B cell (primary cell): Measurements from ENCODE around the gene SMAD7. TPM values are rescaled to one million over a fixed set of nuclear protein-coding genes. Genes with fewer than 3 reads are reported as not detected.

Experiments
- ATAC-seq: fragments of 200-7000 bp; cut with Tn5 transposase; one replicate; pipeline ENCODE4 v1.10.0; 2021; ENCODE audit warnings: low read depth, mild to moderate bottlenecking, moderate number of reproducible peaks, moderate library complexity
- CTCF ChIA-PET: fragments of 350-600 bp; sonication (Branson Sonifier 250); formaldehyde crosslinking; loops from one replicate; lab custom pipeline; 2021; ENCODE audit warnings: antibody characterized with exemption, inconsistent platforms; lab: Charles Lee
- POLR2A ChIA-PET: fragments of 350-600 bp; sonication (Branson Sonifier 250); formaldehyde crosslinking; loops from one replicate; lab custom pipeline; 2021; ENCODE audit warnings: antibody characterized with exemption; lab: Charles Lee
- DNase-seq: peaks from one replicate; pipeline ENCODE4 v3.0.0; 2013
- H2AFZ ChIP-seq: 2 replicates; pipeline ENCODE4 v1.6.1; 2012; ENCODE audit warnings: mild to moderate bottlenecking, low read depth, low read length; ENCODE audit not compliant: insufficient read depth, poor library complexity, severe bottlenecking
- H3K27ac ChIP-seq, 2 donors: 1 replicate in 1 of 2; 2 replicates in 1 of 2; pipeline ENCODE4 v1.5.1; 2012 to 2013; ENCODE audit warnings: low read length in 2 of 2, mild to moderate bottlenecking in 2 of 2, moderate library complexity in 1 of 2
- H3K27me3 ChIP-seq, 4 experiments: fragments of 200-600 bp in 1 of 4; sonication (generic) in 1 of 4; replicated peaks in 1 of 4; 1 replicate in 2 of 4; 2 replicates in 2 of 4; pipeline versions ENCODE4 v1.6.1 to v1.7.0; 2013 to 2016; ENCODE audit warnings: low read length in 3 of 4, mild to moderate bottlenecking in 2 of 4, mixed read lengths in 1 of 4, moderate library complexity in 1 of 4; ENCODE audit not compliant: insufficient read depth in 4 of 4, control insufficient read depth in 3 of 4; ENCODE audit errors: control extremely low read depth in 1 of 4
- H3K36me3 ChIP-seq, 2 experiments: replicated peaks in 1 of 2; 1 replicate in 1 of 2; 2 replicates in 1 of 2; pipeline versions ENCODE4 v1.6.1 to v1.7.1; 2013; ENCODE audit warnings: low read length in 1 of 2; ENCODE audit not compliant: insufficient read depth in 2 of 2, control insufficient read depth in 1 of 2; ENCODE audit errors: control extremely low read depth in 1 of 2, extremely low read depth in 1 of 2
- H3K4me1 ChIP-seq, 2 donors: fragments of 200-600 bp in 1 of 2; sonication (generic) in 1 of 2; 1 replicate in 1 of 2; 2 replicates in 1 of 2; pipeline versions ENCODE4 v1.5.1 to v1.6.1; 2013 to 2017; ENCODE audit warnings: low read length in 2 of 2; ENCODE audit not compliant: control insufficient read depth in 2 of 2, insufficient read depth in 2 of 2
- H3K4me2 ChIP-seq: replicated peaks from 2 replicates; pipeline ENCODE3; 2012; ENCODE audit warnings: mild to moderate bottlenecking, low read depth, low read length; ENCODE audit not compliant: poor library complexity, severe bottlenecking
- H3K4me3 ChIP-seq, 5 experiments: fragments of 200-600 bp in 1 of 5; sonication (generic) in 1 of 5; 1 replicate in 3 of 5; 2 replicates in 2 of 5; pipeline versions ENCODE4 v1.5.1 to v1.7.0; 2011 to 2016; ENCODE audit warnings: low read length in 4 of 5, mild to moderate bottlenecking in 4 of 5, low read depth in 2 of 5, control low read depth in 1 of 5, moderate library complexity in 1 of 5; ENCODE audit not compliant: insufficient read depth in 1 of 5; ENCODE audit errors: control extremely low read depth in 1 of 5, extremely low read depth in 1 of 5
- H3K79me2 ChIP-seq: fragments of 200-600 bp; sonication (generic); one replicate; pipeline ENCODE4 v1.6.0; 2016; ENCODE audit warnings: low read length; ENCODE audit not compliant: control insufficient read depth, insufficient read depth
- H3K9ac ChIP-seq: fragments of 200-600 bp; sonication (generic); 2 replicates; pipeline ENCODE4 v1.6.1; 2017; ENCODE audit warnings: mild to moderate bottlenecking, low read length, moderate library complexity
- H3K9me3 ChIP-seq, 3 donors: one replicate each; pipeline versions ENCODE4 v1.6.1 to v1.7.1; 2013; ENCODE audit warnings: low read length in 2 of 3; ENCODE audit not compliant: control insufficient read depth in 2 of 3, insufficient read depth in 1 of 3; ENCODE audit errors: control extremely low read depth in 1 of 3
- H4K20me1 ChIP-seq: 2 replicates; pipeline ENCODE4 v1.6.0; 2012; ENCODE audit warnings: mild to moderate bottlenecking, low read length; ENCODE audit not compliant: insufficient read depth, control insufficient read depth, poor library complexity, severe bottlenecking
- H3K27ac Mint-ChIP-seq: one replicate; pipeline ENCODE4 v1.8.0; 2021; ENCODE audit warnings: mixed read lengths
- H3K27me3 Mint-ChIP-seq: one replicate; pipeline ENCODE4 v1.8.0; 2021; ENCODE audit warnings: mixed read lengths
- H3K4me1 Mint-ChIP-seq: one replicate; pipeline ENCODE4 v1.8.0; 2021; ENCODE audit warnings: mixed read lengths
- H3K4me3 Mint-ChIP-seq: one replicate; pipeline ENCODE4 v1.8.0; 2021; ENCODE audit warnings: mixed read lengths
- H3K9me3 Mint-ChIP-seq: one replicate; pipeline ENCODE4 v1.8.0; 2022; ENCODE audit warnings: mixed read lengths; ENCODE audit not compliant: insufficient read depth
- EZH2 ChIP-seq: IDR thresholded peaks from 2 replicates; pipeline ENCODE4 v1.6.1; 2012; ENCODE audit warnings: borderline replicate concordance, low read depth, mild to moderate bottlenecking, moderate library complexity, low read length; ENCODE audit not compliant: insufficient read depth, poor library complexity, severe bottlenecking
- WGBS: methylation state at CpG from one replicate; pipeline ENCODE4 v1.1.5; 2013; ENCODE audit warnings: missing lambda C conversion rate; ENCODE audit not compliant: insufficient coverage; 5-methylcytosine and 5-hydroxymethylcytosine counted together
- intact Hi-C: fragments of 100-400 bp; cut with micrococcal nuclease; formaldehyde crosslinking; loops from one replicate; pipeline ENCODE4 v1.10.0; 2022
- polyA plus RNA-seq: library from polyadenylated mRNA; depleted of rRNA; stranded (reverse); fragments of >200 nt; gene quantifications from 2 replicates; pipeline ENCODE4 v1.2.3, GENCODE V29; 2012
- total RNA-seq, 2 donors: library from RNA; stranded (reverse); fragments of 120-200 nt in 1 of 2; gene quantifications; 1 replicate in 1 of 2; 2 replicates in 1 of 2; pipeline versions ENCODE4 v1.2.3 to v1.2.4, GENCODE V29; 2013 to 2022
- TF ChIP-seq, protein P1 (sequence below): fragments of 200-600 bp; IDR thresholded peaks from one replicate; pipeline ENCODE4 v1.8.0; 2022; ENCODE audit warnings: antibody characterized with exemption, mild to moderate bottlenecking

The SMAD7 gene
- total and polyA plus RNA-seq, 2 donors (not counting 1 experiment from before 2014, with no cell fraction given): 10.1 to 20.9 TPM

DNA sequence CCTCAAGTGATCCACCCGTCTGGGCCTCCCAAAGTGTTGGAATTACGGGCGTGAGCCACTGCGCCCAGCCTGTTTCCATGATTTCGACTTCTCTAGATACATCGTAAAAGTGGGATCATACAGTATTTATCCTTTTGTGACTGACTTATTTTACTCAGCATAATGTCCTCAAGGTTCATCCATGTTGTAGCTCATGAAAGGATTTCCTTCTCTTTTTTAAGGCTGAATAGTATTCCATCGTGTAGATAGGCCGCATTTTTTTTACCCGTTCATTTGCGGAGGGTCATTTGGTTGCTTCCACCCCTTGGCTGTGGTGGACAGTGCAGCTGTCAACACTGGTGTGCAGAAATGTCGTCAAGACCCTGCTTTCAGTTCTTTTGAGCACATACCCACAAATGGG is 48.8 kb upstream of the SMAD7 start:
- Histone ChIP-seq H3K9ac (no peak overlapping the region), H3K9me3 (no peaks in the 10 kb centered on the region), H3K79me2 (no peaks in the 10 kb centered on the region), H2AFZ (no peak overlapping the region), H4K20me1 (no peaks in the 10 kb centered on the region), H3K36me3 (no peaks in the 10 kb centered on the region), H3K27ac (no peak overlapping the region), H3K4me3 (no peak overlapping the region), H3K4me2 (no peak overlapping the region), H3K27me3 (no peaks in the 10 kb centered on the region), H3K4me1 (no peaks in the 10 kb centered on the region)
- ChIA-PET POLR2A (no interaction called here), CTCF (no interaction called here)
- no peak for ATAC-seq
- H3K9me3 Mint-ChIP-seq: no peaks in the 10 kb centered on the region
- TF ChIP-seq EZH2: no peak
- TF ChIP-seq, protein P1, sequence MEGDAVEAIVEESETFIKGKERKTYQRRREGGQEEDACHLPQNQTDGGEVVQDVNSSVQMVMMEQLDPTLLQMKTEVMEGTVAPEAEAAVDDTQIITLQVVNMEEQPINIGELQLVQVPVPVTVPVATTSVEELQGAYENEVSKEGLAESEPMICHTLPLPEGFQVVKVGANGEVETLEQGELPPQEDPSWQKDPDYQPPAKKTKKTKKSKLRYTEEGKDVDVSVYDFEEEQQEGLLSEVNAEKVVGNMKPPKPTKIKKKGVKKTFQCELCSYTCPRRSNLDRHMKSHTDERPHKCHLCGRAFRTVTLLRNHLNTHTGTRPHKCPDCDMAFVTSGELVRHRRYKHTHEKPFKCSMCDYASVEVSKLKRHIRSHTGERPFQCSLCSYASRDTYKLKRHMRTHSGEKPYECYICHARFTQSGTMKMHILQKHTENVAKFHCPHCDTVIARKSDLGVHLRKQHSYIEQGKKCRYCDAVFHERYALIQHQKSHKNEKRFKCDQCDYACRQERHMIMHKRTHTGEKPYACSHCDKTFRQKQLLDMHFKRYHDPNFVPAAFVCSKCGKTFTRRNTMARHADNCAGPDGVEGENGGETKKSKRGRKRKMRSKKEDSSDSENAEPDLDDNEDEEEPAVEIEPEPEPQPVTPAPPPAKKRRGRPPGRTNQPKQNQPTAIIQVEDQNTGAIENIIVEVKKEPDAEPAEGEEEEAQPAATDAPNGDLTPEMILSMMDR: no peak
- H3K27me3 Mint-ChIP-seq: peaks cover 9% of the 10 kb centered on the region
- H3K27ac Mint-ChIP-seq: no peak overlapping the region
- 85% methylated on average over 8 of the region's 11 CpGs for WGBS
- H3K4me1 Mint-ChIP-seq: no peaks in the 10 kb centered on the region
- DNase-seq: no peak
- intact Hi-C loops: no loop called here
- H3K4me3 Mint-ChIP-seq: no peak overlapping the region

DNA sequence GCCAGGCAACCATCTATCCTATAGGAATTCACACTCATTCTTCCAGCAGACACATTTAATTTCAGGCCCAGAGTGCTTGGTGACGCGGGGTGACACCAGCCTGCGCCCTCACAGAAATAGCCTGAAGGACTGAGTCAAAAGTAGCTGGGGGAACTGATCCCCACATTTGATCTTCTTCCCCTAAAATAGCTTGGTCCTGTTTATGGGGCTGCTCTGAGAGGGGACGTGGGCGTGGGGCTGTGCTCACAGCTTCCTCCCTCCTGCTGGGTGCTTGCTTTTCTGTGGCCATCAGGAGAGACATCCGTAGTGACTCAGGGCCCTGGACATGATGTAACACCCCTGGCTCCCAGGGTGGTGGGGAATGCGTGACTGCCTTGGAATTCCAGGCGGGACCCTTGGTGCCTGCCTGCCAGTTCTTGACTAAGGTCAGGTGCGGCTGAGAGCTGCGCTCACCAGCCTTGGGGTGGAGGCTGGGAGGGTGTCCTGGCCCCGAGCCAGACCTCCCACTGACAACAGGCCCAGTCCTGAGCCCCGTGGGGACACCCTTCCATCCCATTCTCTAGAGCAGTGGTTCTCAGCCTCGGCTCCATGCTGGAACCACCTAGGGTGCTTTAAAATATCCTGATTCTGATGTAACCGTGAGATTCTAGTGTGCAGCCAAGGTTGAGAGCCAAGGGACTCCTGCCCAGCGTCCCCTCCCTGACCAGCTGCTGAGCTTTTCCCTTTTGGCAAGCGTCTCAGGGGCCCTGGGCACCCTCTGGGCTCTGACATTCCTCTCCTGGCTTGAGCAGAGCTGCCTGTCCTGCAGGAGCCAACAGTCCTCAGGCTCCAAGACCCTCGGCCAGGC is 47.4 kb upstream of the SMAD7 start:
- no peak overlapping the region for H2AFZ ChIP-seq
- 85% methylated on average over 15 of the region's 17 CpGs for WGBS
- TF ChIP-seq, protein P1: no peak
- no peak for TF ChIP-seq EZH2
- no peaks in the 10 kb centered on the region for H3K9me3 ChIP-seq
- no peaks in the 10 kb centered on the region for H4K20me1 ChIP-seq
- DNase-seq (no peak), ATAC-seq (no peak)
- H3K4me1 ChIP-seq: peaks cover 6% of the 10 kb centered on the region in 2 donors
- ChIA-PET CTCF (no interaction called here), POLR2A (no interaction called here)
- Mint-ChIP-seq H3K4me1 (peaks cover 9% of the 10 kb centered on the region), H3K4me3 (no peak overlapping the region), H3K27ac (no peak overlapping the region), H3K27me3 (peaks cover 3% of the 10 kb centered on the region), H3K9me3 (no peaks in the 10 kb centered on the region)
- H3K4me2 ChIP-seq: no peak overlapping the region
- H3K27me3 ChIP-seq: no peaks in the 10 kb centered on the region
- H3K79me2 ChIP-seq: no peaks in the 10 kb centered on the region
- intact Hi-C loops: no loop called here
- H3K4me3 ChIP-seq: no peak overlapping the region
- H3K27ac ChIP-seq: no peak overlapping the region
- H3K9ac ChIP-seq: no peak overlapping the region
- H3K36me3 ChIP-seq: no peaks in the 10 kb centered on the region
